ENCODE data around the gene SLC18A3. TPM values are rescaled to one million over a fixed set of nuclear protein-coding genes. Genes with fewer than 3 reads are reported as not detected.

The SLC18A3 gene
- total RNA-seq, 1 experiment from 2014 or later: 0.30 TPM

DNA sequence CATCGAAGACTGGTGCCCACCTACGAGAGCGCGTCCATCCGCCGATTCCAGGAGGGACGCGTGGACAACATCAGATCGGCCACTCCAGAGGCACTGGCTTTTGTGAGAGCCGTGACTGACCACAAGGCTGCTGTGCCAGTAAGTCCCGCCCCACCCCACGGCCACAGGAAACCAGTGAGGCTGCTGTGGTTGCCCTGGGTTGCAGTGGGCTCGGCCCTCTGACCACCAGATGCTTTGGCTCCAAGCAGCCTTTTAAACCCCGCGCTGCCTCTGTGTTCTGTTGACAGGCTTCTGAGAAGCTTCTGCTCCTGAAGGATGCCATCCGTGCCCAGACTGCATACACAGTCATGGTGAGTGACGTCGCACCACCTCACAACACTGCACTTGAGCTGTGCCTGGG, 45.0 kb downstream of the SLC18A3 start:
- H3K36me3 ChIP-seq (ENCODE audit: insufficient read depth, low read length, poor library complexity, severe bottlenecking): no peaks in the 10 kb centered on the region
- TF ChIP-seq EZH2 (IDR thresholded peaks at IDR 0.05; ENCODE audit: borderline replicate concordance, low read depth, low read length, poor library complexity, severe bottlenecking): no peak
- TF ChIP-seq, protein P1, sequence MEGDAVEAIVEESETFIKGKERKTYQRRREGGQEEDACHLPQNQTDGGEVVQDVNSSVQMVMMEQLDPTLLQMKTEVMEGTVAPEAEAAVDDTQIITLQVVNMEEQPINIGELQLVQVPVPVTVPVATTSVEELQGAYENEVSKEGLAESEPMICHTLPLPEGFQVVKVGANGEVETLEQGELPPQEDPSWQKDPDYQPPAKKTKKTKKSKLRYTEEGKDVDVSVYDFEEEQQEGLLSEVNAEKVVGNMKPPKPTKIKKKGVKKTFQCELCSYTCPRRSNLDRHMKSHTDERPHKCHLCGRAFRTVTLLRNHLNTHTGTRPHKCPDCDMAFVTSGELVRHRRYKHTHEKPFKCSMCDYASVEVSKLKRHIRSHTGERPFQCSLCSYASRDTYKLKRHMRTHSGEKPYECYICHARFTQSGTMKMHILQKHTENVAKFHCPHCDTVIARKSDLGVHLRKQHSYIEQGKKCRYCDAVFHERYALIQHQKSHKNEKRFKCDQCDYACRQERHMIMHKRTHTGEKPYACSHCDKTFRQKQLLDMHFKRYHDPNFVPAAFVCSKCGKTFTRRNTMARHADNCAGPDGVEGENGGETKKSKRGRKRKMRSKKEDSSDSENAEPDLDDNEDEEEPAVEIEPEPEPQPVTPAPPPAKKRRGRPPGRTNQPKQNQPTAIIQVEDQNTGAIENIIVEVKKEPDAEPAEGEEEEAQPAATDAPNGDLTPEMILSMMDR (conservative IDR thresholded peaks at IDR 0.05; ENCODE audit: low read depth, low read length): no peak
- POLR2A ChIA-PET (ENCODE audit: low non-redundant PET): no interaction called here
- CTCF ChIA-PET: no interaction called here
- no TSS peak for BruUV-seq (replicated peaks)
- no peaks in the 10 kb centered on the region for H3K27me3 ChIP-seq (replicated peaks; ENCODE audit: insufficient read depth, low read depth, low read length, poor library complexity)
- no peak overlapping the region for H3K4me3 ChIP-seq (ENCODE audit: low read depth, low read length, poor library complexity, severe bottlenecking)
- H3K27ac ChIP-seq (ENCODE audit: low read depth, low read length, poor library complexity, severe bottlenecking): no peak overlapping the region
- peaks cover 5% of the 10 kb centered on the region for H3K9me3 ChIP-seq (ENCODE audit: low read depth, low read length, poor library complexity, severe bottlenecking)
- intact Hi-C loops (cut with micrococcal nuclease; ENCODE audit: unreplicated experiment): no loop called here
- H3K4me1 ChIP-seq (ENCODE audit: insufficient read depth, low read length, poor library complexity, severe bottlenecking): no peaks in the 10 kb centered on the region
- DNase-seq (ENCODE audit: low spot score): no peak

DNA sequence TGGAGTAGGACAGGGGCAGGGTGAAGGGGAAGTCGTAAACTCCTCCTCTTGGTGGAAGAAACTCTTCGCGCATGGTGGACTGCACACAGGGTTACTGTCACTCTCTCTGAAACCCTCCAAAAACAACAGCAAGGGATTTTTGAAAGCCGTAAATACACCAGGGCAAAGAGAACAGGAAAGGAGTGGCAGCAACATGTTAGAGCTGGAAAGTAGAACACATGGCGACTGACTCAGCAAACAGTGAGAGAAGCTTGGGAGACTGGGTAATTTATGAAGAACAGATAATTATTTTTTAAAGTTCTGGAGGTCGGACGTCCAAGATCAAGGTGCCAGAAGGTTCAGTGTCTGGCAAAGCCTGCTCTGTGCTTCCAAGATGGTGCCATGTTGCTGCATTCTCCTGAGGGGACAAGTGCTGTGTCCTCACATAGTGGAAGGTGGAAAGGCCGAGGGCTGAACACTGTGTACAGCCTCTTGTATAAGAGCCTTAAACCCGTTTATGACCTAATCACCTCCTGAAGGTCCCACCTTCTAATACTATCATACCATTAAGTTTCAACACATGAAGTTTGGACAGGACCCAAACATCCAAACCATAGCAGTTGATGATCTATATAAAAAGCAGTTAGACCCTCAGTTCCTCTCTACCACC, 46.9 kb downstream of the SLC18A3 start:
- TF ChIP-seq EZH2 (IDR thresholded peaks at IDR 0.05; ENCODE audit: borderline replicate concordance, low read depth, low read length, poor library complexity, severe bottlenecking): no peak
- TF ChIP-seq, protein P1 (conservative IDR thresholded peaks at IDR 0.05; ENCODE audit: low read depth, low read length): no peak
- Histone ChIP-seq H3K27ac (ENCODE audit: low read depth, low read length, poor library complexity, severe bottlenecking) (no peak overlapping the region), H3K9me3 (ENCODE audit: low read depth, low read length, poor library complexity, severe bottlenecking) (peaks cover 5% of the 10 kb centered on the region), H3K4me3 (ENCODE audit: low read depth, low read length, poor library complexity, severe bottlenecking) (no peak overlapping the region), H3K36me3 (ENCODE audit: insufficient read depth, low read length, poor library complexity, severe bottlenecking) (no peaks in the 10 kb centered on the region), H3K27me3 (replicated peaks; ENCODE audit: insufficient read depth, low read depth, low read length, poor library complexity) (no peaks in the 10 kb centered on the region), H3K4me1 (ENCODE audit: insufficient read depth, low read length, poor library complexity, severe bottlenecking) (no peaks in the 10 kb centered on the region)
- POLR2A ChIA-PET (ENCODE audit: low non-redundant PET): no interaction called here
- intact Hi-C loops (cut with micrococcal nuclease; ENCODE audit: unreplicated experiment): no loop called here
- no peak for DNase-seq (ENCODE audit: low spot score)
- no TSS peak for BruUV-seq (replicated peaks)
- CTCF ChIA-PET: no interaction called here

DNA sequence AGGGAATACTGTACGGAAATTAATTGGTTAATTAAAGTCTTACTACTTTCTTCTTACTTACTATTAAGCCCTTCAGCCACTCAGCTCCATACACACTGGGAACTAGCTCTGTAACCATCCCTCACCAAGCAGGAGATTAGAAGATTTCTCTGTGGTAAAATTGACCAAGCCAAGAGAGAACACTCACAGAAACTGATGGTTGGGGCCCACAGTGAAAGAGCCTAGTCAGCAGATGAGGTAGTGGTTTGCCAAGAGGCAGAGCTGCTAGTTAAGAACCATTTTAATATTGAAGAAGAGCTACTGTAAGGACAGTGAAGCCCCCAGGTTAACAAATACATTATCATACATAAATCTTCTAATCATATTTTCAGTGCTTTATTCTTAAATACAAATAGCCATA, 47.5 kb downstream of the SLC18A3 start:
- Histone ChIP-seq H3K9me3 (ENCODE audit: low read depth, low read length, poor library complexity, severe bottlenecking) (peaks cover 5% of the 10 kb centered on the region), H3K27ac (ENCODE audit: low read depth, low read length, poor library complexity, severe bottlenecking) (no peak overlapping the region), H3K36me3 (ENCODE audit: insufficient read depth, low read length, poor library complexity, severe bottlenecking) (no peaks in the 10 kb centered on the region), H3K27me3 (replicated peaks; ENCODE audit: insufficient read depth, low read depth, low read length, poor library complexity) (no peaks in the 10 kb centered on the region), H3K4me3 (ENCODE audit: low read depth, low read length, poor library complexity, severe bottlenecking) (no peak overlapping the region), H3K4me1 (ENCODE audit: insufficient read depth, low read length, poor library complexity, severe bottlenecking) (no peaks in the 10 kb centered on the region)
- intact Hi-C loops (cut with micrococcal nuclease; ENCODE audit: unreplicated experiment): no loop called here
- TF ChIP-seq, protein P1 (conservative IDR thresholded peaks at IDR 0.05; ENCODE audit: low read depth, low read length): no peak
- no peak for TF ChIP-seq EZH2 (IDR thresholded peaks at IDR 0.05; ENCODE audit: borderline replicate concordance, low read depth, low read length, poor library complexity, severe bottlenecking)
- no peak for DNase-seq (ENCODE audit: low spot score)
- CTCF ChIA-PET: no interaction called here
- BruUV-seq (replicated peaks): no TSS peak
- POLR2A ChIA-PET (ENCODE audit: low non-redundant PET): no interaction called here

All from A673 (cell line).